HFF-Myc (cell line): ENCODE measurements around the gene BCO1.

ENCODE experiments used
- DNase-seq: peaks from one replicate; pipeline ENCODE4 v3.0.0-alpha.2; 2011; ENCODE audit warnings: low read depth; ENCODE audit errors: extremely low read depth
- H3K4me3 ChIP-seq: replicated peaks from 2 replicates; pipeline ENCODE4 v1.5.1; 2011; ENCODE audit warnings: low read depth, mild to moderate bottlenecking, control low read depth, low read length
- TF ChIP-seq, protein P1 (sequence below): IDR thresholded peaks from 2 replicates; pipeline ENCODE4 v1.5.1; 2012; ENCODE audit warnings: mild to moderate bottlenecking, low read depth, low read length, control low read depth; ENCODE audit errors: missing control alignments

BCO1 gene

DNA sequence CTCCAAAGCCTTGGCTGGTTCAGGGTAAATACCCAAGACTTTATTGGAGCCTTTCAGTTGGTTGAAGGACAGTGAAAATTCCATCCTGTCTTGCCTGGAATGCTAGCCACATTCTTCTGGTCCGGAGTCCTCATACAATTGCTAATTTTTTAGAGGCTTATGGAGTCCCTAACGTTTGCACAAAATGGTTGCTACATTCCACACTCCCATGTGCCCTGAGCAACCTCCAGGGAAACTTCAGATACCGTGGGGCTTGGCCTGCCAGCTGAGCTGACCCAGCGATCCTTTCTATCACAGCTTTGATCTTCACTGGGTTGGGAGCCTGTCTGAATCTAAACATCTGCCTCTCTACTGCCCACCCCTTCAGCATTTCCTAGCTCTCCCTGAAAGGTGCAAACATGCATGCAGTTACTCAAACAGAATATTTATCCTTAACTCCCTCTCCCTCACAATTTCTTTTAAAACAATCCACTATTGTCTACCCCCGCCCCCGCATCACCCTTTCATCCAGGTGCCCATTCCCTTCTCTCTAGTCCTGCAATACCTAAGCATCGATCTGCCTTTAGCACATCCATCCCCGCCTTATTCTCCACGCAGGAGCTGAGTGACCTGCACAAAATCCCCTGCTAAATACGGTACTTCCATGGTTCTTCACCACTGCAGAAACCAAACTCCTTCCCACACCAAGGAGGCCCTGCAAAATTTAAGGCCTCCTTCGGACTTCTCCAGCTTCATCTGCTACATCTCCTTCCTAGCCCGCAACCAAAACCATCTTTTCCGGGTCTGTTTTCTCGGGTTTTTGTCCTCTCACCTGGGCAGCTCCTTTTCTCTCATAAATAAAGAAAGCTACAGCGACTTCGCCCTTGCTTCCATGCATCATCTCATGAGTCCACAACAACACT, 75.5 kb downstream of the BCO1 start:
- no peak for DNase-seq
- H3K4me3 ChIP-seq: peak overlapping the region; percentile 94
- TF ChIP-seq, protein P1, sequence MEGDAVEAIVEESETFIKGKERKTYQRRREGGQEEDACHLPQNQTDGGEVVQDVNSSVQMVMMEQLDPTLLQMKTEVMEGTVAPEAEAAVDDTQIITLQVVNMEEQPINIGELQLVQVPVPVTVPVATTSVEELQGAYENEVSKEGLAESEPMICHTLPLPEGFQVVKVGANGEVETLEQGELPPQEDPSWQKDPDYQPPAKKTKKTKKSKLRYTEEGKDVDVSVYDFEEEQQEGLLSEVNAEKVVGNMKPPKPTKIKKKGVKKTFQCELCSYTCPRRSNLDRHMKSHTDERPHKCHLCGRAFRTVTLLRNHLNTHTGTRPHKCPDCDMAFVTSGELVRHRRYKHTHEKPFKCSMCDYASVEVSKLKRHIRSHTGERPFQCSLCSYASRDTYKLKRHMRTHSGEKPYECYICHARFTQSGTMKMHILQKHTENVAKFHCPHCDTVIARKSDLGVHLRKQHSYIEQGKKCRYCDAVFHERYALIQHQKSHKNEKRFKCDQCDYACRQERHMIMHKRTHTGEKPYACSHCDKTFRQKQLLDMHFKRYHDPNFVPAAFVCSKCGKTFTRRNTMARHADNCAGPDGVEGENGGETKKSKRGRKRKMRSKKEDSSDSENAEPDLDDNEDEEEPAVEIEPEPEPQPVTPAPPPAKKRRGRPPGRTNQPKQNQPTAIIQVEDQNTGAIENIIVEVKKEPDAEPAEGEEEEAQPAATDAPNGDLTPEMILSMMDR: no peak

DNA sequence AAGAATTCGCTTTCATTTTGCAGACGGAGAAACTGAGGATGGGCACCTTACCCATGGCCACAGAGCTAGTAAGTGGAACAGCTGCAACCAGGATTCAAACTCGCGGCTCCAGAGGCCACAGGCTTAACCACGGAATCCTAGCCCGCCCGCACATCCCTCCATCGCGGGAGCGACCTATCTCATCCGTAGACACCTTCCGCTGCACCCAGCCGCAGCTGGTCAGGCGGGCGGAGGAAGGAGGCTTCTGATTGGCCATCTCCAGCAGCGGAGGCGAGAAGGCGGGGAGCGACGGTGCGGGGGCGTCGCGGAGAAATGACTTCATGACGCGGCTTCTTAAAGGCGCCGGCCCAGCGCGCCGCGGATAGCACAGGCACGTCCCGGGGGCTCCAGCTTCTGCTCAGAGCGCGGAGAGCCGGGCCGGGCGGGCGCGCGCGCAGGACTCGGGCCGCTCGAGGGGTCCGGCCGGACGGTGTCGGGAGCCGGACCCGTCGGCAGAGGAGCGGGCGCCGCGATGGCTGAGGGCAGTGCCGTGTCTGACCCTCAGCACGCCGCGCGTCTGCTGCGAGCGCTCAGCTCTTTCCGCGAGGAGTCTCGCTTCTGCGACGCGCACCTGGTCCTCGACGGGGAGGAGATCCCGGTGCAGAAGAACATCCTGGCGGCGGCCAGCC, 76.2 kb downstream of the BCO1 start, which contains the start of gene GAN:
Gene GAN (plus strand): TSS at position 360 of the 668 bp plus-strand sequence. CDS start 152 bp downstream, at position 512.
- peak within 1 kb of the TSS; percentile 94 for H3K4me3 ChIP-seq
- TF ChIP-seq, protein P1: no peak
- DNase-seq: peak; percentile 83

DNA sequence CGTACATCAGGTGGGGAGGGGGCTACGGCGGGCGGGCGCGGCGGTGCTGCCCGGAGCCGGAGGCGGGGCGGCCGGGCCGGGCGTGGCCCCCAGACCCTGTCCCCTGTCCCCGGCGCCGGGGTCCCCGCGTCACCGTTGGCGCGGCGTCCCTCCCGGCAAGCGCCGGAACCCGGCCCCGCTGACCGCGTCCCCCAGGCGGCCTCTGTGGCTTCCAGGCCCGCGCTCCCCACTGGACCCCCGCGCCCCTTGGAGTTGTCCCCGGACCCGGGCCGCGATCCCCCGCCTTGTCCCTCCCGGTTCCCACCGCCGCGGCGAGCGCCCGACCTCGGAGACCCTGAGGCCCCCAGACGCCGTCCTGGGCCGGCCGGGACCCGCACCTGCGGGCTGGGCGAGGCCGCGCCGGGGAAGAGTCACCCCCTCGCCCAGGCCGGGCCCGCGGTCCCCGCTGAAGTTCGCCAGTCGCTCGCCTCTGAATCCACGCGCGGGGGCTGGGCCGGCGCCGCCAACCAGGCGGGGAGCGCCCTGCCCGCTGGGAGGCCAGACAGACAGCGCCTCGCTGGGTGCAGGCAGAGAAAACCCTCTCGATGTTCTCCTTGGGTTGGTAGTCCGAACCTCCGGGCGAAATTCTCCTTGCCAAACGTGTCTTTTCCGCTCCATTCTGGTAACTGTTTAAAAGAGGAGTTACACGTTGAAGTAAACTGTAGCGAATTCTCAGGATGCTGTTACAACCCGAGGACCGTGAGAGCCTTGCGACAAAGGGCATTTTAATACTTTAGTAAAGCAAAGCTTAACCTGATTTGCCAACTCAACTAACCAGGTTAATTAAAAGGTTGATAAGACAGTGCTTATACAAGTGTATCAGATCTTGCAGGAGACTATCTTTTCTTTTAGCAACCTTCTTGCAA, 77.0 kb downstream of the BCO1 start:
- H3K4me3 ChIP-seq: peak overlapping the region; percentile 94
- no peak for DNase-seq
- TF ChIP-seq, protein P1: no peak

DNA sequence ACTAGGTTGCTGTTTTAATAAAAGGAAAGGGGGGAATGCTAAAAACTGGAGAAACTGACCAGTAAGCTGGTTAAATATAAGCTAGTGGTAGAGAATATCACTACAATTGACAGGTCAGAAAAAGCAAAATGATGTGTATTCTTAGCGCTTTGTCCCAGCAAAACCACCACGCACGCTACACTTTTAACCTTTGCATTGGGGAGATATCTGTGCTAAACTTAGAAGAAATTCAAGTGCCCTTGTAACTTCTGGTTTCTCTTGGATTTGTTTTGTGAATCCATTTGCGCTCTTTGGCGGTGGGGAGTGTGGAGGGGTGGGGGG, 77.6 kb downstream of the BCO1 start:
- DNase-seq: no peak
- H3K4me3 ChIP-seq: peak overlapping the region; percentile 94
- TF ChIP-seq, protein P1: no peak

DNA sequence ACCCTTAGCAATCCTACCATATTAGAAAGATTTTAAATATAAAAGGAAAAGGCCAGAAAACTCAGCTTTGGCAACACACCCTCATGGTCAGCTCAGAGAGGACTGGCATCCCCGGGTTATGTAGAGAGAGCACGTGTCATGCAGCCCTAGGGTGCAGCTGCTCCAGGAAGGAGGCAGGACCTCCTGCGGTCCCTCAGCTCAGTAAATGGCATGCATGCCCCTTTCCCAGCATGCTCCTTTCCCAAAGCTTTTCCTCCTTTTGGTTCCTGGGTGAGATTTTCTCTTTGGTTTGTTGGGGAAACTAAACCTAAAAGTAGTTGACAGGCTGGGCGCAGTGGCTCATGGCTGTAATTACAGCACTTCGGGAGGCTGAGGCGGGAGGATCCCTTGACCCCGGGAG, 80.2 kb downstream of the BCO1 start:
- DNase-seq: no peak
- TF ChIP-seq, protein P1: no peak
- no peak overlapping the region for H3K4me3 ChIP-seq

DNA sequence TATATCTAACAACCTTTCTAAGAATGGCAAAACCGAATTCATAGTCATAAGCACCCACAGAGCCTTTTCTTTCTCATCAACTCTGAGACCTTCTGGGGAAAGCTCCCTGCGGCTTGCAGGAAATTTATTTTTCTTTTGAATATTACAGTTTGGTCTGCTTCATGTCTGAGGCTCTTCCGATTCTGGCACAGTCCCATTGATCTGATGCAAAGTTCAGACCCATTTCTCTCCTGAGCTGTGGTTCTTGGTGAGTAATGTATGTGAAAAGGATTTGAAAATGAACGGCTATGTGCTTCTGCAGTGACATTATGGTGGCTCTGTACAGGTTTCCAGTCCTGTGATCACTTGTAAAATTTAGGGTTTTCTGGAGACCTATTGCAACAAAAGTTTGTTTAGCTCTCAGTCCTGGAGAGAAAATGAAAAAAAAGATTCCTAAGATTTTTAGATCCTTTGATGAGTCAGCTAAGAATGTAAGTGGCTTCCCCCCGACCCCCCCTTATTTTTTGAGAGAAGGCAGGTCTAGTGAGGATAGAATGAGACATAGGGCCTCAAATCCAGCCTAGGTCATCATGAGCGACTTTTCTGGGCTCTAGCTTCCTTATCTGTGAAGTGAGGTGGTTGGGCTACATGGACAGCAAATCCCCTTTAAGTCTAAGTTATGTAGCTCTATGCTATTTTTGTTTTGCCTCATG, 80.9 kb downstream of the BCO1 start:
- no peak overlapping the region for H3K4me3 ChIP-seq
- TF ChIP-seq, protein P1: no peak
- DNase-seq: no peak
